ENCODE measurements around the gene ESYT1.

ESYT1 gene

DNA sequence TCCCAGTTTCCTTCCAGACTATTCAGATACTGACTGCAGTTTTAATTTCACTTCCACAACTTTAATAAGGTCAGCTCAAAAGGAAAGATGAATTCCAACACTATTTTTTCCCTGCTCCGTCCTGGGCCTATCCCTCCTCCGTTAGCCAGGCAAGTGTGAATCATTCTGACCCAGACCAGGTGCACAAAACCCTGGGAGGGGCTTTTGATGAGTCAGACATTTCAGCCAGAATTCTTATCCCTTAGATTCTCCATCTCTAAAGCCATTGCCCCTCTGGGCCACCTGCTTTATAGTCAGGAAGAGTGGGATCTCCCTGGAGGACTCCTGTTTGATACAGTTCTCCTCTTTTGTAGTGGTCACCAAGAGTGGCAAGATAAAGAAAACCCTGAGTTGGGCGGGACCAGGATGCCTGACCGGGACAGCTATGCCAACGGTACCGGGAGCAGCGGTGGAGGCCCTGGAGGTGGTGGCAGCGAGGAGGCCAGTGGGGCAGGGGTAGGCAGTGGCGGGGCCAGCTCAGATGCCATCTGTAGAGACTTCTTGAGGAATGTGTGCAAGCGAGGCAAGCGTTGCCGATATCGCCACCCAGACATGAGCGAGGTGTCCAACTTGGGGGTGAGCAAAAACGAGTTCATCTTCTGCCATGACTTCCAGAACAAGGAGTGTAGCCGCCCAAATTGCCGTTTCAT lies 7.8 kb upstream of the ESYT1 start:
- DNase-seq (ENCODE audit: low read depth in 1 of 2, low spot score in 1 of 2): no peak
- TF ChIP-seq, protein P1, sequence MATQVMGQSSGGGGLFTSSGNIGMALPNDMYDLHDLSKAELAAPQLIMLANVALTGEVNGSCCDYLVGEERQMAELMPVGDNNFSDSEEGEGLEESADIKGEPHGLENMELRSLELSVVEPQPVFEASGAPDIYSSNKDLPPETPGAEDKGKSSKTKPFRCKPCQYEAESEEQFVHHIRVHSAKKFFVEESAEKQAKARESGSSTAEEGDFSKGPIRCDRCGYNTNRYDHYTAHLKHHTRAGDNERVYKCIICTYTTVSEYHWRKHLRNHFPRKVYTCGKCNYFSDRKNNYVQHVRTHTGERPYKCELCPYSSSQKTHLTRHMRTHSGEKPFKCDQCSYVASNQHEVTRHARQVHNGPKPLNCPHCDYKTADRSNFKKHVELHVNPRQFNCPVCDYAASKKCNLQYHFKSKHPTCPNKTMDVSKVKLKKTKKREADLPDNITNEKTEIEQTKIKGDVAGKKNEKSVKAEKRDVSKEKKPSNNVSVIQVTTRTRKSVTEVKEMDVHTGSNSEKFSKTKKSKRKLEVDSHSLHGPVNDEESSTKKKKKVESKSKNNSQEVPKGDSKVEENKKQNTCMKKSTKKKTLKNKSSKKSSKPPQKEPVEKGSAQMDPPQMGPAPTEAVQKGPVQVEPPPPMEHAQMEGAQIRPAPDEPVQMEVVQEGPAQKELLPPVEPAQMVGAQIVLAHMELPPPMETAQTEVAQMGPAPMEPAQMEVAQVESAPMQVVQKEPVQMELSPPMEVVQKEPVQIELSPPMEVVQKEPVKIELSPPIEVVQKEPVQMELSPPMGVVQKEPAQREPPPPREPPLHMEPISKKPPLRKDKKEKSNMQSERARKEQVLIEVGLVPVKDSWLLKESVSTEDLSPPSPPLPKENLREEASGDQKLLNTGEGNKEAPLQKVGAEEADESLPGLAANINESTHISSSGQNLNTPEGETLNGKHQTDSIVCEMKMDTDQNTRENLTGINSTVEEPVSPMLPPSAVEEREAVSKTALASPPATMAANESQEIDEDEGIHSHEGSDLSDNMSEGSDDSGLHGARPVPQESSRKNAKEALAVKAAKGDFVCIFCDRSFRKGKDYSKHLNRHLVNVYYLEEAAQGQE (IDR thresholded peaks at IDR 0.05; ENCODE audit: insufficient replicate concordance, low read depth): no peak
- no peak for TF ChIP-seq SPI1 (IDR thresholded peaks at IDR 0.05; ENCODE audit: borderline replicate concordance, low read depth)
- no peaks in the 10 kb centered on the region for H3K27me3 ChIP-seq (ENCODE audit: insufficient read depth, poor library complexity, severe bottlenecking)
- no peak overlapping the region for H3K27ac ChIP-seq (replicated peaks)
- no peak overlapping the region for H3K4me3 ChIP-seq (replicated peaks; ENCODE audit: insufficient read depth, low read length)

DNA sequence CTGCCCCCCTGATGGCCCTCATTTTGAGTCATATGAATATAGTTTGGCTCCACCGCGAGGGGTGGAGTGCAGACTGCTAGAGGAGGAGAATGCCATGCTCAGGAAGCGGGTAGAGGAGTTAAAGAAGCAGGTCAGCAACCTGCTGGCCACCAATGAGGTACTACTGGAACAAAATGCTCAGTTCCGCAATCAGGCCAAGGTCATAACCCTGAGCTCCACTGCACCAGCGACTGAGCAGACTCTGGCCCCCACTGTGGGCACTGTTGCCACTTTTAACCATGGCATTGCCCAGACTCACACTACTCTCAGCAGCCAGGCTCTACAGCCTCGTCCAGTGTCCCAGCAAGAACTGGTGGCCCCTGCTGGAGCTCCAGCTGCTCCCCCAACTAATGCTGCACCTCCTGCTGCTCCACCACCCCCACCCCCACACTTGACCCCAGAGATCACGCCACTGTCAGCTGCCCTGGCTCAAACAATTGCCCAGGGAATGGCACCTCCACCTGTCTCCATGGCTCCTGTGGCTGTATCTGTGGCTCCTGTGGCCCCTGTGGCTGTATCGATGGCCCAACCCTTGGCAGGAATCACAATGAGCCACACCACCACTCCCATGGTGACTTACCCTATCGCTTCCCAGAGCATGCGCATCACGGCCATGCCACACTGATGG lies 6.7 kb upstream of the ESYT1 start:
- TF ChIP-seq POLR2AphosphoS5 (IDR thresholded peaks at IDR 0.05; ENCODE audit: low read depth): no peak
- TF ChIP-seq, protein P2, sequence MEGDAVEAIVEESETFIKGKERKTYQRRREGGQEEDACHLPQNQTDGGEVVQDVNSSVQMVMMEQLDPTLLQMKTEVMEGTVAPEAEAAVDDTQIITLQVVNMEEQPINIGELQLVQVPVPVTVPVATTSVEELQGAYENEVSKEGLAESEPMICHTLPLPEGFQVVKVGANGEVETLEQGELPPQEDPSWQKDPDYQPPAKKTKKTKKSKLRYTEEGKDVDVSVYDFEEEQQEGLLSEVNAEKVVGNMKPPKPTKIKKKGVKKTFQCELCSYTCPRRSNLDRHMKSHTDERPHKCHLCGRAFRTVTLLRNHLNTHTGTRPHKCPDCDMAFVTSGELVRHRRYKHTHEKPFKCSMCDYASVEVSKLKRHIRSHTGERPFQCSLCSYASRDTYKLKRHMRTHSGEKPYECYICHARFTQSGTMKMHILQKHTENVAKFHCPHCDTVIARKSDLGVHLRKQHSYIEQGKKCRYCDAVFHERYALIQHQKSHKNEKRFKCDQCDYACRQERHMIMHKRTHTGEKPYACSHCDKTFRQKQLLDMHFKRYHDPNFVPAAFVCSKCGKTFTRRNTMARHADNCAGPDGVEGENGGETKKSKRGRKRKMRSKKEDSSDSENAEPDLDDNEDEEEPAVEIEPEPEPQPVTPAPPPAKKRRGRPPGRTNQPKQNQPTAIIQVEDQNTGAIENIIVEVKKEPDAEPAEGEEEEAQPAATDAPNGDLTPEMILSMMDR (IDR thresholded peaks at IDR 0.05; ENCODE audit: insufficient read depth, low read length): no peak
- TF ChIP-seq GABPA (IDR thresholded peaks at IDR 0.05; ENCODE audit: low read depth): no peak
- no peak for TF ChIP-seq SPI1 (IDR thresholded peaks at IDR 0.05; ENCODE audit: borderline replicate concordance, low read depth)
- TF ChIP-seq, protein P1 (IDR thresholded peaks at IDR 0.05; ENCODE audit: insufficient replicate concordance, low read depth): no peak
- no peak overlapping the region for H3K27ac ChIP-seq (replicated peaks)

DNA sequence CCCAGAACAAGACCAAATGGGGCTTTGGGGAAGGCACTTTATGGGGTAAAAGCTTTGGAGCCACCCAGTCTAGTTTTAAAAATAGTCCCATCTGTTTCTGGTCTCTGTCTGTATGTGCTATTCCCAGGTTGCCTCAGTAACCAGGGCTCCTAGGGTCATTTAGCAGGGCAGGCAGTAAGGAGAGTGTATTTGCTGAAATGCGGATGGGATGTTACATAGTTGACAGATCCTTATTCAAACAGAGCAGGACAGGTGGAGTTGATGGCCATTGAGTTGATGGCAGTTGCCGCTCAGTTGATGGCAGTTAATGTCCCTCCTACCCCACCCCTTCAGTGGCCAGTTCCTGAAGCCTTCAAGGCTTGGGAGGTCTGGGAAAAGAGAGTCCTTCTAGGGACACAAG lies 5.4 kb upstream of the ESYT1 start:
- TF ChIP-seq, protein P2 (IDR thresholded peaks at IDR 0.05; ENCODE audit: insufficient read depth, low read length): no peak
- no peak for TF ChIP-seq GABPA (IDR thresholded peaks at IDR 0.05; ENCODE audit: low read depth)
- no peak for TF ChIP-seq SPI1 (IDR thresholded peaks at IDR 0.05; ENCODE audit: borderline replicate concordance, low read depth)
- TF ChIP-seq, protein P1 (IDR thresholded peaks at IDR 0.05; ENCODE audit: insufficient replicate concordance, low read depth): no peak
- TF ChIP-seq POLR2AphosphoS5 (IDR thresholded peaks at IDR 0.05; ENCODE audit: low read depth): no peak
- no peak for DNase-seq (ENCODE audit: low read depth in 1 of 2, low spot score in 1 of 2)
- no peak overlapping the region for H3K27ac ChIP-seq (replicated peaks)
- no peak overlapping the region for H3K4me3 ChIP-seq (replicated peaks; ENCODE audit: insufficient read depth, low read length)
- no peaks in the 10 kb centered on the region for H3K27me3 ChIP-seq (ENCODE audit: insufficient read depth, poor library complexity, severe bottlenecking)

More for the DNA sequence above, 6.7 kb upstream of the ESYT1 start:
- H3K27me3 ChIP-seq (ENCODE audit: insufficient read depth, poor library complexity, severe bottlenecking): no peaks in the 10 kb centered on the region
- DNase-seq (ENCODE audit: low read depth in 1 of 2, low spot score in 1 of 2): no peak
- H3K4me3 ChIP-seq (replicated peaks; ENCODE audit: insufficient read depth, low read length): no peak overlapping the region

Data from HL-60 (cell line).